ENCODE measurements around the gene TECPR2.

Gene TECPR2

DNA sequence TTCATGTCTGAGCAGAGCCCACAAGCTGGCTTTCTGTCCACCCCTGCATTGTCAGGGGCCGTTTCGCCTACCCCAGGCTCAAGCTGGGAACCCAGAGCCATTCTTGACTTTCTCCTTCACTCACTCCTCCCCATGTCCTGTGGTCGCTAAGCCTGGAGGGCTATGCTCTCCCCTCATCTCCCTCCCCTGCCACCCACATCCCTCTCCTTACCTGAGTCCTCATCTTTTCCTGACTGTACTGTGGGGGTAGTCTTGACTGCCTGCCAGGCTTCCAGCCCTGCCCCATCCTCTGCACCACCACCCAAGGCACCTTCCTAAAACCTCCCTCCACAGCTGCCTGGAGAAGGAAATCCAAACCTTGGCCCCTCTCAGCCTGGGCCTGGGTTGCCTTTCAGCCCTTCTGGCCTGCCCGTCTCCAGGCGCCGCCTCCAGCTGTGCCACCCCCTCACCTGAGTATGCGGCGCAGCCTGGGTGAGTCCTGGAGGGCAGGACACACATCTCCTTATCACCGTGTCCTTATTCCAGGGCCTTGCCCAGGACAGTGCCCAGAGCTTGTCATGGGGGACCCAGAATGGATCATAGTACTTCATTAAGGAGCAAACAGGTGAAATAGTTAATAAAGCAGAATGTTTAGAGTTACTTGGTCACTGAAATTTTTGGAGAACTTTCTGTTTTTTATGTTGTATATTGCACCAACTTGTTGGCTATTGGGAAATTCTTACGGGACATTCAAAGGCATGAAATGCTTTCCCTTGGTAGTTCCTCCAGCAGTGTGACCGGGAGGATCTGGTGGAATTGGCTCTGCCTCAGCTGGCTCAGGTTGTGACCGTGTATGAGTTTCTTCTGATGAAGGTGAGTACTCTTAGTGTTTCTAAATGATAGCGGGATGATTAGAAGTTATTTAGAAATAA lies 28.7 kb upstream of the TECPR2 start:
- DNase-seq (ENCODE audit: low read depth, low spot score): no peak

- no peak for DNase-seq (ENCODE audit: low read depth, low spot score)
Measured at GRCh38 chr14:102335163-102335562, 27.6 kb upstream of the TECPR2 start.

DNA sequence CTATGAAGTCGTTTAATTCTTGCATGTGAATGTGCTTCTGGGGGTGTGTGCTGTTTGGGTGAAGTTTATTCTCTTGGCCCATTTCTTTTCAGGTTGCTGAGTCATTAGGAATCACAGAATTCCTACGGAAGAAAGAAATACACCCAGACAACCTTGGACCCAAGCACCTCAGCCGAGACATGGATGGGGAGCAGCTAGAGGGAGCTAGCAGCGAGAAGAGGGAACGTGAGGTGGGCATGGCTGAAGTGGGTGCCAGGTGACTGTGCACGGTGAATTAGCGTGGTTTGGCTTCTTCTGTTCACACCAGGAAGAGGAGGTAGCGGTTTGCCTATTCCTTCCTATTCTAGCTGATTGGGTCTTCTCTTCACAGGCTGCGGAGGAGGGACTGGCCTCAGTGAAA lies 24.0 kb upstream of the TECPR2 start:
- DNase-seq (ENCODE audit: low read depth, low spot score): no peak

- no peak for DNase-seq (ENCODE audit: low read depth, low spot score)
Measured at GRCh38 chr14:102341566-102341965, 21.2 kb upstream of the TECPR2 start.

DNA sequence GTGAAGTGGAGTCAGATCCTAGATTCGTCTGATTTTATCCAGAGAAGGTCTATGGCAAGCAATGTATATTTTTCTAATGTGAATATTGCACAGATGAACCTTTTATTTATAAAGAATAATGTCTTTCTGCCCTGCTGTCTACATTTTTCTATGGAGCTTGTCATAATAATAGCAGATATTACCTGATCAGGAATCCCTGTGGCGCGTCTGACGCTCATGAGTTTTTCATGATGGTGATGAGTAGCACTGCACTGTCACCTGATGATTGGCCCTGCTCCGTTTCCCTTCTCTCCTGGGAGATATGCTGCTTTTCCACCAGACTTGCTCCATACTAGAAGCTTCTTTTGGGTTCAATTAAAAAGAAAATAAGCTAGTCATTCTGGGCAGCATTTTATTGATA lies 20.5 kb upstream of the TECPR2 start:
- no peak for DNase-seq (ENCODE audit: low read depth, low spot score)

- DNase-seq (ENCODE audit: low read depth, low spot score): no peak
Measured at GRCh38 chr14:102344084-102344483, 18.7 kb upstream of the TECPR2 start.

GRCh38 chr14:102344485-102344884 lies 18.3 kb upstream of the TECPR2 start:
- DNase-seq (ENCODE audit: low read depth, low spot score): no peak

DNA sequence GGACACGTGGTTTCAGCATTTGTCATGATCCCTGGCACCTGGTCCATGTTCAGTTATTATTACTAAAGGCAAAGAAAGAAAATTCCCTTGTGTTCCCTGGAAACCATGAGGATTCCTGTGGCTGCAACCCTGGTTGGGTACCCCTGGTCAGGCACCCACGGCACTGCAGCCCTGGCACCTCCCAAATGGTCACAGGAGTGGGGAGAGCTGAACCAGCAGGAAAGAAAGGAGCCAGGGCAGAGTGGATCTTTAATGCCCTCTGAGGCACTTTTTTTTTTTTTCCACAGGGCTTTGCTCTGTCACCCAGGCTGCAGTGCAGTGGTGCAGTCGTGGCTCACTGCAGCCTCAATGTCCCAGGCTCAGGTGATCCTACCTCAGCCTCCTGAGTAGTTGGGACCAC lies 17.5 kb upstream of the TECPR2 start:
- DNase-seq (ENCODE audit: low read depth, low spot score): no peak

DNA sequence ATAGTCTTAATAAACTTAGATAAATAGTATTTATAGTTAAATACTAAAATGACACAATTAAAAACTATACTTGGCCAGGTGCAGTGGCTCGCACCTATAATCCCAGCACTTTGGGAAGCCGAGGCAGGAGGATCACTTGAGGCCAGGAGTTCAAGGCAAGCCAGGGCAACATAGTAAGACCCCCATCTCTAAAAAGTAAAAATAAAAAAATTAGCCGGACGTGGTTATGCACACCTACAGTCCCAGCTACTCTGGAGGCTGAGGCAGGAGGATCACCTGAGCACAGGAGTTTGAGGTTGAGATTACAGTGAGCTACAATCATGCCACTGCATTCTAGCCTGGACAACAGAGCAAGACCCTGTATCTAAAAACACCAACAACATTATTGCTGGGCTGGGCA lies 16.1 kb upstream of the TECPR2 start:
- no peak for DNase-seq (ENCODE audit: low read depth, low spot score)

DNA sequence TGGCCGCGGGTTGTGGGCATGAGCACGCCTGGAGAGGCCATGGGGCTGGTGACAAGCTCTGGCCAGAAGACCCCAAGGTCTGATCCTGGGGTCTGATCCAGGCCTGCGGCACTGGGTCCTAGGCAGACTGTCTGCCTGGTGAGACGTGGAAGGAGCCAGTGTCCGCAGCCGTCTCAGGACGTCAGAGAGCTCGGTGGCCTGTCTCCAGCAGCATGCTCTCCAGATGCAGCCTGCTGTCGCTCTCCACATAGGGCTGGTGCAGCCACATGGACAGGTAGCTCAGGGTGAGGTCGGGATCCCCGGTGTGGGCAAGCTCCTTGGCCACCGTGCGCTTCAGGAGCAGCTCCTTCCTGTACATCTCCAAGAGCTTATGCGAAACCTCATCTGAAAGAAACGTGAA lies 14.4 kb upstream of the TECPR2 start:
- no peak for DNase-seq (ENCODE audit: low read depth, low spot score)

DNA sequence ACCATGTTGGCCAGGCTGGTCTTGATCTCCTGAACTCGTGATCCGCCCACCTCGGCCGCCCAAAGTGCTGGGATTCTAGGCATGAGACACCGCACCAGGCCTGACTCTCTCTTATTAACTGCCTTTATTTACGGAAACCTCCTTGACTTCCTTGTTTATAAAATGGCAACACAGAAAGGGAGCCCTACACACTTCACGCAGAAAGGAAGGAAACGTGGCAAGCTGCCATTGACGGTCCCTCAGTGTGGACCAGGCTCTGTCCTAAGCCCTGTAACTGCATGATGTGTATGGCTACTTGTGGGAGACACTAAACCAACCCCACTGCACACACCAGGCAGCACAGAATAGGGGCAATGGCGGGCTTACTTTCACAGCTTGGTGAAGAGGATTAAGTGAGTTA lies 11.7 kb upstream of the TECPR2 start:
- DNase-seq (ENCODE audit: low read depth, low spot score): no peak

DNA sequence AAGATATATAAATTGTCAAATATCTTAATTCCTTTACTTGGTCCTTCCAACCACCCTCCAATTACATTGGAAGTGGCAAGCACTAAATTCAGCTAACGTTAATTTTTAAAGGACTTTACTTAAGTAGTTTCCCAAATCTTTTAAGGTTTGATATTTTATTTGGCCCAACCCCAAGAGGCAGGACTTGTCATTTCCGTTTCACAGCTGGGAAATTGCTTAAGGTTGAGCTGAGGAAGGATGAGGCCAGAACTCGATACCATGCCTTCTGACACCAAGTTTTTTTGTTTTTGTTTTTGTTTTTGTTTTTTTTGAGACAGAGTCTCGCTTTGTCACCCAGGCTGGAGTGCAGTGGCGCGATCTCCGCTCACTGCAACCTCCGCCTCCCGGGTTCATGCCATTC lies 11.1 kb upstream of the TECPR2 start:
- peak; percentile 7 for DNase-seq (ENCODE audit: low read depth, low spot score)

GRCh38 chr14:102352213-102352612 lies 10.5 kb upstream of the TECPR2 start:
- DNase-seq (ENCODE audit: low read depth, low spot score): no peak

DNA sequence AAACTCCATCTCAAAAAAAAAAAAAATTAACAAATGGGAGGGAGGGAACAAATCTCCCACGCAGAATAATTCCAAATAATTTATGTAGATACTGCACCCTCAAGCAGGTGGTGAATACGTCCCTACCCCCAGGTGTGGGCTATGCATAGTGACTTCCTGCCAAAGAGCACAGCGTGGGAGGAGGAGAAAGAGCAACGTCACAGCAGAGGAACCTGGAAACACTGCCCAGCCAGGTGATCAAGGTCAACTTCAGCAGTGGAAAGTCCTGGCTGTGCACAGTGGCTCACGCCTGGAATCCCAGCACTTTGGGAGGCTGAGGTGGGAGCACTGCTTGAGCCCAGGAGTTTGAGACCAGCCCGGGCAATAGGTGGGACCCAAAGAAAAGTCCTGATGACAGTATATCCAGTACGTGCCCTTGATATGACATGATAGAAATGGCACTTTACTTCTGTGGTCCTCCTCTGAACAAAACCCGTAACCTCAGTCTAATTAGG lies 9.6 kb upstream of the TECPR2 start:
- DNase-seq (ENCODE audit: low read depth, low spot score): no peak

- no peak for DNase-seq (ENCODE audit: low read depth, low spot score)
Measured at GRCh38 chr14:102356280-102356679, 6.5 kb upstream of the TECPR2 start.

GRCh38 chr14:102359341-102359740 lies 3.4 kb upstream of the TECPR2 start:
- DNase-seq (ENCODE audit: low read depth, low spot score): no peak

DNA sequence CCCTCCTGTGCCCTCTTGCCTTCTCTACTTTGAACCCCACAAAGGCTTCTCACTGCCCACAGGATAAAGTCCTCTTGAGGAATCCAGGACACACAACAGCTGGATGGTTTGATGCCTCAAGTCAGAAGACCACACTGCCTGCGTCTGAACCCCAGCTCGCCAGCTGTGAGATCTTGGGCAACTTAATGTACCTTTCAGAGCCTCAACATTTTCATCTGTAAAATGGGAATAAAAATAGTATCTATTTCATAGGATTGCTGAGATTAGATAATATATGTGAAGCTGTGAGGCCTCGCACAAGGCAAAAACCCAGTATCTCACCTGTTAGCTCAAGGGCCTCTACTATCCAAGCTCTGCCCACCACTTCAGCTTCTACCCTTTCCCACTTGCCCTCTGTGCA lies 2.4 kb upstream of the TECPR2 start:
- DNase-seq (ENCODE audit: low read depth, low spot score): no peak

DNA sequence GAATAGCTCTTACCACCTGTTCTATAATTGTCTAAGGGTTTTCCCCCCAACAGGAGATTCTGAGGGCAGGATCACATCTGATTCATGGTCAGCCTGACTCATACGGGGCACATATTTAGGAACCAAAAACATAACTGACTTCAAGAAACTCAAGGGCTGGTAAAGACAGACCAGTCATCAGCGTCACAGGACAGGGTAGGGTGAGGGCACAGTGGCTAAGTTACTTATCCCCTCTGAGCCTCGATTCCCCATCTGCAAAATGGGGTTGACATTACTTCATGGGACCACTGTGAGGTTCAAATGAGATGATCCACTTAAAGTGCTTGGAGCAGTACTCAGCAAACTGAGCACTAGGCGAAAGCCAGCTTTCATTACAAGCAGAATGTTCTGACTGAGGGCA lies 657 bp upstream of the TECPR2 start:
- DNase-seq (ENCODE audit: low read depth, low spot score): no peak

GRCh38 chr14:102363182-102363943 lies 622 bp downstream of the TECPR2 start:
- peak; percentile 3 for DNase-seq (ENCODE audit: low read depth, low spot score)

- DNase-seq (ENCODE audit: low read depth, low spot score): no peak
Measured at GRCh38 chr14:102370305-102370809, 7.6 kb downstream of the TECPR2 start.

DNA sequence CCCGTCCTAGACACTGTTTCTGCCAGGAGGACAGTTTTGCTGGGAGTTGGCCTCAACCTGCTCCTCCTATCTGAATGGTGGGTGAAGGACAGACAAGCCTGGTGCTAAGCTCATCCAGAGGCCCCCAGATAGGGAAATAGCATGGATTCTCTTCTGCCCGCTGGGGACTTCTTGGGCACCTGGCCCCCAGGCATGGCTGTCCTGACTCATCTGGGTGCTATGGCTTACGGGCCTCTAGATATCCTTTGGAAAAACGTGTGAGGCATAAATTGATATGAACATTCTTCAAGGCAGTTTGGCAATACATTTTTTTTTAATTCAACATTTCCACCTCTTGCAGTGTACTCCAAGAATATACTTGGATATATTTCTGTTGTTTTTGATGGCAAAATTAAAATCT lies 8.6 kb downstream of the TECPR2 start:
- DNase-seq (ENCODE audit: low read depth, low spot score): no peak

DNA sequence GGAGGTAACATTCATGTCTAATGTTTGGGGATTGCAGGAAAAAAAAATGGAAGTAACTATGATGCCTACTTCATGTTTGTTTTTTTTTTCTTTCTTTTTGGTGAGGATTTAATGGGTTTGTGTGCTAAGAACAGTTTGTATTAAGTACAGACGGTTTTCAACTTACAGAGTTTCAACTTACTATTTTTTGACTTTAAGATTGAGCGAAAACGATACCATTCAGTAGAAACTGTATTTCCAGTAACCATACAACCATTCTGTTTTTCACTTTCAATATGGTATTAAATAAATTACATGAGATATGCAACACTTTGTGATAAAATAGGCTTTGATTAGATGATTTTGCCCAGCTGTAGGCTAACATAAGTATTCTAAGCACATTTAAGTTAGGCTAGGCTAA lies 10.4 kb downstream of the TECPR2 start:
- no peak for DNase-seq (ENCODE audit: low read depth, low spot score)

DNA sequence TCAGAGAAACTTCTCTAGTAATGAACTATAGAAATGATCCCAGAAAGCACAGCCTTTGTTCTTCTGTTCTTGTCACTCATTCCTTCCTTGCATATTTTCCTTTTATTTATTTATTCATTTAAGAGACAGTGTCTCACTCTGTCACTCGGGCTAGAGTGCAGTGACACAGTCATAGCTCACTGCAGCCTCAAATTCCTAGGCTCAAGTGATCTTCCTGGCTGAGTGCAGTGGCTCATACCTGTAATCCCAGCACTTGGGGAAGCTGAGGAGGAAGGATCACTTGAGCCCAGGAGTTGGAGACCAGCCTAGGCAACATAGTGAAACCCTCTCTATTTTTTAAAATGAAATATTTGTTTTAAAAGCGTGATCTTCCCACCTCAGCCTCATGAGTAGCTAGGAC lies 11.5 kb downstream of the TECPR2 start:
- no peak for DNase-seq (ENCODE audit: low read depth, low spot score)

Measured in smooth muscle cell of the brain vasculature (primary cell).